HepG2 (cell line): ENCODE measurements around the gene SEC14L1. TPM values are rescaled to one million over a fixed set of nuclear protein-coding genes. Genes with fewer than 3 reads are reported as not detected.

Experiments
- ATAC-seq: fragments of 200-7000 bp; cut with Tn5 transposase; 3 replicates; pipeline ENCODE4 v1.9.1; 2020; ENCODE audit warnings: mild to moderate bottlenecking, moderate library complexity
- BruUV-seq: library from RNA; stranded (reverse); fragments of 400-500 nt; replicated peaks from 2 replicates; lab custom pipeline; 2021; lab: Mats Ljungman, UMichigan
- CTCF ChIA-PET: fragments of 300-600 bp; formaldehyde crosslinking; extraction: SDS; loops from one replicate; lab custom pipeline; 2021; ENCODE audit warnings: low total read pairs, inconsistent platforms, low intra/inter-chr PET ratio; lab: Yijun Ruan, JAX
- POLR2A ChIA-PET: fragments of 350-600 bp; sonication (Branson Sonifier 250); formaldehyde crosslinking; loops from one replicate; lab custom pipeline; 2020; ENCODE audit warnings: antibody characterized with exemption, inconsistent platforms; lab: Yijun Ruan, JAX
- DNase-seq: peaks from one replicate; pipeline ENCODE4 v3.0.0-alpha.2; 2015; ENCODE audit warnings: low spot score
- FAIRE-seq: peaks from 3 replicates; lab custom pipeline; 2011; peaks lifted over from hg19 to GRCh38; lab: Jason Lieb, UNC
- H2AFZ ChIP-seq: one replicate; pipeline ENCODE4 v1.6.1; 2011; ENCODE audit warnings: low read length, inconsistent platforms
- H3K27ac ChIP-seq: fragments of 300-600 bp; 3 replicates; pipeline ENCODE4 v1.8.0; 2011; ENCODE audit warnings: mixed run types, mild to moderate bottlenecking, mixed read lengths, low read length, inconsistent platforms; ENCODE audit not compliant: insufficient read depth; ENCODE audit errors: extremely low read length
- H3K27me3 ChIP-seq, 2 experiments: fragments of 200-600 bp in 1 of 2; 2 replicates in 1 of 2; 3 replicates in 1 of 2; pipeline versions ENCODE4 v1.6.0 to v1.8.0; 2011; ENCODE audit warnings: low read length in 2 of 2, mild to moderate bottlenecking in 2 of 2, moderate library complexity in 2 of 2, inconsistent platforms in 1 of 2; ENCODE audit not compliant: insufficient read depth in 2 of 2, control insufficient read depth in 1 of 2
- H3K36me3 ChIP-seq, 2 experiments: fragments of 200-600 bp in 1 of 2; replicated peaks in 1 of 2; 2 replicates in 1 of 2; 3 replicates in 1 of 2; pipeline versions ENCODE4 v1.5.1 to v1.8.0; 2011; ENCODE audit warnings: low read length in 2 of 2, inconsistent platforms in 1 of 2; ENCODE audit not compliant: insufficient read depth in 2 of 2, control insufficient read depth in 1 of 2
- H3K4me1 ChIP-seq: 2 replicates; pipeline ENCODE4 v1.5.1; 2012; ENCODE audit warnings: low read length, inconsistent platforms; ENCODE audit not compliant: insufficient read depth
- H3K4me2 ChIP-seq: 2 replicates; pipeline ENCODE4 v1.6.0; 2011; ENCODE audit warnings: low read depth, low read length, inconsistent platforms
- H3K4me3 ChIP-seq, 3 experiments: fragments of 200-600 bp in 1 of 3; sonication (generic), shearing (Covaris generic) in 1 of 3; replicated peaks in 1 of 3; 2 replicates each; pipeline ENCODE4 v1.5.1; 2011 to 2016; ENCODE audit warnings: low read length in 3 of 3, inconsistent platforms in 2 of 3, low read depth in 2 of 3, mild to moderate bottlenecking in 2 of 3, control low read depth in 1 of 3, mixed read lengths in 1 of 3; ENCODE audit not compliant: insufficient read depth in 1 of 3
- H3K79me2 ChIP-seq: one replicate; pipeline ENCODE4 v1.6.1; 2011; ENCODE audit warnings: low read length, inconsistent platforms; ENCODE audit not compliant: insufficient read depth
- H3K9ac ChIP-seq: 2 replicates; pipeline ENCODE4 v1.6.0; 2011; ENCODE audit warnings: mild to moderate bottlenecking, low read depth, low read length, inconsistent platforms; ENCODE audit not compliant: insufficient read depth
- H3K9me3 ChIP-seq: 2 replicates; pipeline ENCODE4 v1.5.1; 2012; ENCODE audit warnings: mild to moderate bottlenecking, low read length
- H4K20me1 ChIP-seq: 2 replicates; pipeline ENCODE4 v1.6.0; 2011; ENCODE audit warnings: inconsistent platforms, mild to moderate bottlenecking, low read length, moderate library complexity; ENCODE audit not compliant: insufficient read depth
- EED ChIP-seq: sonication (generic); formaldehyde crosslinking; IDR thresholded peaks from 2 replicates; pipeline ENCODE4 v1.5.0; 2020; ENCODE audit warnings: mild to moderate bottlenecking, missing genetic modification reagents
- GABPB1 ChIP-seq: IDR thresholded peaks from 2 replicates; pipeline ENCODE4 v1.6.1; 2016; ENCODE audit warnings: mild to moderate bottlenecking, missing genetic modification reagents, moderate library complexity, missing compliant biosample characterization
- KDM5B ChIP-seq: sonication (generic); formaldehyde crosslinking; IDR thresholded peaks from 2 replicates; pipeline ENCODE4 v1.4.0; 2020; ENCODE audit warnings: missing genetic modification reagents, mild to moderate bottlenecking, borderline replicate concordance
- ZNF577 ChIP-seq: sonication (generic); formaldehyde crosslinking; IDR thresholded peaks from 2 replicates; pipeline ENCODE4 v1.4.0; 2020; ENCODE audit warnings: mild to moderate bottlenecking, low read depth, missing genetic modification reagents, borderline replicate concordance
- ZNF768 ChIP-seq: sonication (generic); formaldehyde crosslinking; IDR thresholded peaks from 2 replicates; pipeline ENCODE4 v1.4.0; 2020; ENCODE audit warnings: missing genetic modification reagents
- WGBS: methylation state at CpG from one replicate; pipeline ENCODE4 v1.1.6; 2017; ENCODE audit warnings: low lambda C conversion rate; 5-methylcytosine and 5-hydroxymethylcytosine counted together
- in situ Hi-C: cut with HindIII; loops from 2 replicates; pipeline ENCODE4 v1.10.0; 2017; ENCODE audit warnings: low pct_unique_long_range_greater_than_20kb; ENCODE audit not compliant: extremely low pct_ligation_motif_present
- intact Hi-C: fragments of 100-400 bp; cut with micrococcal nuclease; formaldehyde crosslinking; loops from one replicate; pipeline ENCODE4 v1.10.0; 2022; ENCODE audit not compliant: unreplicated experiment
- polyA plus RNA-seq, 8 experiments: library from polyadenylated mRNA; depleted of rRNA in 3 of 8; stranded (reverse) in 7 of 8; unstranded in 1 of 8; fragments of >200 nt; fragmentation: Illumina TruSeq in 4 of 8; extraction: Trizol in 4 of 8; gene quantifications; 2 replicates each; pipeline versions ENCODE4 v1.2.1 to v1.2.3, GENCODE V29; 2011 to 2016; ENCODE audit warnings: low read depth in 4 of 8, missing spikeins in 1 of 8, mixed read lengths in 1 of 8; ENCODE audit not compliant: insufficient read depth in 1 of 8
- total RNA-seq, 5 experiments: library from RNA; depleted of rRNA; stranded (reverse); fragments of >200 nt; fragmentation: Illumina TruSeq; extraction: Trizol; gene quantifications; 2 replicates each; pipeline ENCODE4 v1.2.3, GENCODE V29; 2016; ENCODE audit warnings: low read depth in 1 of 5
- TF ChIP-seq, protein P1 (sequence below): IDR thresholded peaks from 2 replicates; pipeline ENCODE4 v1.4.0; 2020; ENCODE audit warnings: mild to moderate bottlenecking, missing genetic modification reagents

SEC14L1 gene
- total and polyA plus RNA-seq, 2 of the 13 experiments (the other 11 are each of a cell fraction or from before 2014, with no cell fraction given) = 26.3 to 43.9 TPM

GRCh38 chr17:77209330-77209748, 68.6 kb downstream of the SEC14L1 start (continued):
- TF ChIP-seq, protein P1, sequence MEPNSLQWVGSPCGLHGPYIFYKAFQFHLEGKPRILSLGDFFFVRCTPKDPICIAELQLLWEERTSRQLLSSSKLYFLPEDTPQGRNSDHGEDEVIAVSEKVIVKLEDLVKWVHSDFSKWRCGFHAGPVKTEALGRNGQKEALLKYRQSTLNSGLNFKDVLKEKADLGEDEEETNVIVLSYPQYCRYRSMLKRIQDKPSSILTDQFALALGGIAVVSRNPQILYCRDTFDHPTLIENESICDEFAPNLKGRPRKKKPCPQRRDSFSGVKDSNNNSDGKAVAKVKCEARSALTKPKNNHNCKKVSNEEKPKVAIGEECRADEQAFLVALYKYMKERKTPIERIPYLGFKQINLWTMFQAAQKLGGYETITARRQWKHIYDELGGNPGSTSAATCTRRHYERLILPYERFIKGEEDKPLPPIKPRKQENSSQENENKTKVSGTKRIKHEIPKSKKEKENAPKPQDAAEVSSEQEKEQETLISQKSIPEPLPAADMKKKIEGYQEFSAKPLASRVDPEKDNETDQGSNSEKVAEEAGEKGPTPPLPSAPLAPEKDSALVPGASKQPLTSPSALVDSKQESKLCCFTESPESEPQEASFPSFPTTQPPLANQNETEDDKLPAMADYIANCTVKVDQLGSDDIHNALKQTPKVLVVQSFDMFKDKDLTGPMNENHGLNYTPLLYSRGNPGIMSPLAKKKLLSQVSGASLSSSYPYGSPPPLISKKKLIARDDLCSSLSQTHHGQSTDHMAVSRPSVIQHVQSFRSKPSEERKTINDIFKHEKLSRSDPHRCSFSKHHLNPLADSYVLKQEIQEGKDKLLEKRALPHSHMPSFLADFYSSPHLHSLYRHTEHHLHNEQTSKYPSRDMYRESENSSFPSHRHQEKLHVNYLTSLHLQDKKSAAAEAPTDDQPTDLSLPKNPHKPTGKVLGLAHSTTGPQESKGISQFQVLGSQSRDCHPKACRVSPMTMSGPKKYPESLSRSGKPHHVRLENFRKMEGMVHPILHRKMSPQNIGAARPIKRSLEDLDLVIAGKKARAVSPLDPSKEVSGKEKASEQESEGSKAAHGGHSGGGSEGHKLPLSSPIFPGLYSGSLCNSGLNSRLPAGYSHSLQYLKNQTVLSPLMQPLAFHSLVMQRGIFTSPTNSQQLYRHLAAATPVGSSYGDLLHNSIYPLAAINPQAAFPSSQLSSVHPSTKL = peak; percentile 20; the same call in 1 of the 2 replicates
- TF ChIP-seq, all 625 proteins: peak for 53

- no TSS peak for BruUV-seq
- Histone ChIP-seq H3K9me3 (no peaks in the 10 kb centered on the region), H3K27me3 (no peaks in the 10 kb centered on the region), H2AFZ (no peak overlapping the region), H3K79me2 (no peaks in the 10 kb centered on the region), H3K27ac (peak overlapping the region; percentile 73), H3K4me3 (no peak overlapping the region), H3K4me2 (no peak overlapping the region), H3K4me1 (peaks cover 37% of the 10 kb centered on the region), H3K9ac (no peak overlapping the region), H4K20me1 (no peaks in the 10 kb centered on the region), H3K36me3 (peaks cover 53 to 82% of the 10 kb centered on the region in 2 experiments)
- DNase-seq = no peak
- WGBS = 100% methylated on average over 5 of the region's 7 CpGs
- POLR2A ChIA-PET = no interaction called here
- 0 out of 2 replicates have a peak, but pooled peaks have one; percentile 4 for TF ChIP-seq GABPB1 (CRISPR knock-in tag)
- TF ChIP-seq ZNF577 (CRISPR knock-in tag) = no peak
- TF ChIP-seq ZNF768 (CRISPR knock-in tag) = peak; percentile 26; the same call in 1 of the 2 replicates
- 0 out of 2 replicates have a peak, but pooled peaks have one; percentile 20 for TF ChIP-seq KDM5B (CRISPR knock-in tag)
- peak; percentile 49; the same call in 1 of the 2 replicates for TF ChIP-seq EED (CRISPR knock-in tag)
- in situ Hi-C loops = no loop called here
- no peak for FAIRE-seq
- intact Hi-C loops = no loop called here
- no peak for ATAC-seq
- CTCF ChIA-PET = no interaction called here
Measured at GRCh38 chr17:77210331-77210730, 69.6 kb downstream of the SEC14L1 start.
